H1 (cell line): Measurements from ENCODE around the gene ATE1. TPM values are rescaled to one million over a fixed set of nuclear protein-coding genes. Genes with fewer than 3 reads are reported as not detected.

ENCODE experiments used
- CTCF ChIA-PET: fragments of 300-600 bp; sonication (Branson Sonifier 250); formaldehyde crosslinking; loops from one replicate; lab custom pipeline; 2021; ENCODE audit not compliant: partially characterized antibody; lab: Charles Lee
- POLR2A ChIA-PET: fragments of 300-600 bp; sonication (Branson Sonifier 250); formaldehyde crosslinking; loops from one replicate; lab custom pipeline; 2021; ENCODE audit warnings: inconsistent platforms; ENCODE audit not compliant: partially characterized antibody; lab: Charles Lee
- DNase-seq, 2 experiments: peaks; one replicate each; pipeline versions ENCODE4 v3.0.0 to v3.0.0-alpha.2; 2010 to 2022; ENCODE audit warnings: low spot score in 2 of 2, low read depth in 1 of 2, mixed read lengths in 1 of 2
- FAIRE-seq: peaks from 2 replicates; lab custom pipeline; 2011; peaks lifted over from hg19 to GRCh38; lab: Jason Lieb, UNC
- H2AFZ ChIP-seq: 2 replicates; pipeline ENCODE4 v1.8.1; 2012; ENCODE audit warnings: low read length, inconsistent platforms
- H2AK5ac ChIP-seq: 2 replicates; pipeline ENCODE4 v1.6.1; 2013; ENCODE audit warnings: low read depth, low read length
- H2BK120ac ChIP-seq: replicated peaks from 2 replicates; pipeline ENCODE3; 2013; ENCODE audit warnings: low read depth, low read length, inconsistent platforms
- H2BK12ac ChIP-seq: 2 replicates; pipeline ENCODE4 v1.6.1; 2013; ENCODE audit warnings: low read depth, low read length
- H2BK15ac ChIP-seq: 2 replicates; pipeline ENCODE4 v1.6.1; 2013; ENCODE audit warnings: low read length
- H2BK20ac ChIP-seq: 2 replicates; pipeline ENCODE4 v1.6.1; 2013; ENCODE audit warnings: low read length
- H2BK5ac ChIP-seq: 2 replicates; pipeline ENCODE4 v1.6.1; 2013; ENCODE audit warnings: low read depth, low read length
- H3K14ac ChIP-seq: 2 replicates; pipeline ENCODE4 v1.6.1; 2013; ENCODE audit warnings: inconsistent platforms; ENCODE audit not compliant: insufficient read length
- H3K18ac ChIP-seq: 2 replicates; pipeline ENCODE4 v1.6.1; 2013; ENCODE audit warnings: low read length; ENCODE audit errors: extremely low read depth
- H3K23ac ChIP-seq: 2 replicates; pipeline ENCODE4 v1.6.1; 2013; ENCODE audit warnings: inconsistent platforms; ENCODE audit not compliant: insufficient read length
- H3K23me2 ChIP-seq: 2 replicates; pipeline ENCODE4 v1.6.1; 2013; ENCODE audit warnings: low read depth, low read length
- H3K27ac ChIP-seq: 2 replicates; pipeline ENCODE4 v1.6.1; 2011; ENCODE audit warnings: low read depth, low read length, inconsistent platforms
- H3K27me3 ChIP-seq, 4 experiments: replicated peaks in 1 of 4; 1 replicate in 1 of 4; 2 replicates in 3 of 4; pipeline versions ENCODE4 v1.6.1 to v1.8.1; 2011 to 2013; ENCODE audit warnings: low read length in 3 of 4, mild to moderate bottlenecking in 3 of 4, inconsistent platforms in 2 of 4, mixed read lengths in 2 of 4, moderate library complexity in 1 of 4; ENCODE audit not compliant: control insufficient read depth in 3 of 4, insufficient read depth in 3 of 4; ENCODE audit errors: extremely low read depth in 1 of 4
- H3K36me3 ChIP-seq, 4 experiments: 2 replicates each; pipeline versions ENCODE4 v1.6.1 to v1.8.1; 2011 to 2013; ENCODE audit warnings: mild to moderate bottlenecking in 4 of 4, low read length in 3 of 4, moderate library complexity in 2 of 4, control low read depth in 1 of 4, inconsistent platforms in 1 of 4; ENCODE audit not compliant: insufficient read depth in 4 of 4, control insufficient read depth in 2 of 4
- H3K4ac ChIP-seq: replicated peaks from 2 replicates; pipeline ENCODE3; 2013; ENCODE audit warnings: low read length, low read depth, mixed read lengths, inconsistent platforms; ENCODE audit not compliant: insufficient read length
- H3K4me1 ChIP-seq, 4 experiments: replicated peaks in 1 of 4; 1 replicate in 1 of 4; 2 replicates in 3 of 4; pipeline versions ENCODE4 v1.6.1 to v1.8.1; 2011 to 2013; ENCODE audit warnings: low read length in 3 of 4, inconsistent platforms in 2 of 4, mixed read lengths in 1 of 4; ENCODE audit not compliant: insufficient read depth in 4 of 4, control insufficient read depth in 3 of 4
- H3K4me2 ChIP-seq, 2 experiments: 2 replicates each; pipeline versions ENCODE4 v1.6.1 to v1.8.1; 2011 to 2013; ENCODE audit warnings: low read depth in 2 of 2, low read length in 2 of 2, control low read depth in 1 of 2, inconsistent platforms in 1 of 2, mild to moderate bottlenecking in 1 of 2; ENCODE audit not compliant: insufficient read depth in 1 of 2
- H3K4me3 ChIP-seq, 4 experiments: fragments of 200-600, 300-600 bp in 1 of 4; sonication (generic), shearing (Covaris generic), sonication (Bioruptor Twin) in 1 of 4; 2 replicates each; pipeline versions ENCODE4 v1.5.1 to v1.8.1; 2011 to 2016; ENCODE audit warnings: low read length in 4 of 4, low read depth in 3 of 4, control low read depth in 2 of 4, inconsistent platforms in 2 of 4, mild to moderate bottlenecking in 2 of 4, mixed read lengths in 1 of 4, moderate library complexity in 1 of 4; ENCODE audit not compliant: insufficient read depth in 2 of 4; ENCODE audit errors: extremely low read depth in 1 of 4
- H3K56ac ChIP-seq: replicated peaks from 2 replicates; pipeline ENCODE3; 2013; ENCODE audit warnings: low read depth, mild to moderate bottlenecking, mixed read lengths, low read length, inconsistent platforms; ENCODE audit not compliant: insufficient read length
- H3K79me1 ChIP-seq: 2 replicates; pipeline ENCODE4 v1.6.1; 2013; ENCODE audit warnings: low read depth, low read length, control low read depth
- H3K79me2 ChIP-seq, 2 experiments: 2 replicates each; pipeline versions ENCODE4 v1.6.1 to v1.8.1; 2012 to 2013; ENCODE audit warnings: low read length in 2 of 2, mild to moderate bottlenecking in 2 of 2, inconsistent platforms in 1 of 2; ENCODE audit not compliant: insufficient read depth in 2 of 2, control insufficient read depth in 1 of 2
- H3K9ac ChIP-seq, 4 experiments: replicated peaks in 1 of 4; 1 replicate in 1 of 4; 2 replicates in 3 of 4; pipeline versions ENCODE4 v1.6.1 to v1.8.1; 2011 to 2013; ENCODE audit warnings: low read depth in 3 of 4, low read length in 3 of 4, control low read depth in 2 of 4, mild to moderate bottlenecking in 2 of 4, moderate library complexity in 2 of 4, inconsistent platforms in 1 of 4; ENCODE audit errors: extremely low read depth in 1 of 4
- H3K9me3 ChIP-seq, 2 experiments: 2 replicates each; pipeline versions ENCODE4 v1.6.1 to v1.8.1; 2012 to 2013; ENCODE audit warnings: mild to moderate bottlenecking in 2 of 2, moderate library complexity in 2 of 2, control low read depth in 1 of 2, inconsistent platforms in 1 of 2, low read depth in 1 of 2, low read length in 1 of 2, mixed read lengths in 1 of 2; ENCODE audit not compliant: insufficient read depth in 2 of 2
- H4K20me1 ChIP-seq, 2 experiments: replicated peaks in 1 of 2; 2 replicates each; pipeline versions ENCODE3 to v1.8.1; 2011 to 2013; ENCODE audit warnings: inconsistent platforms in 2 of 2, low read length in 2 of 2, mild to moderate bottlenecking in 1 of 2; ENCODE audit not compliant: insufficient read depth in 2 of 2, control insufficient read depth in 1 of 2
- H4K5ac ChIP-seq: 2 replicates; pipeline ENCODE4 v1.6.1; 2013; ENCODE audit warnings: low read length, low read depth, mixed read lengths, inconsistent platforms; ENCODE audit not compliant: insufficient read length
- H4K8ac ChIP-seq: 2 replicates; pipeline ENCODE4 v1.8.0; 2013; ENCODE audit warnings: mild to moderate bottlenecking, moderate library complexity, low read length, inconsistent platforms; ENCODE audit not compliant: insufficient read depth; ENCODE audit errors: extremely low read depth
- H4K91ac ChIP-seq: replicated peaks from 2 replicates; pipeline ENCODE3; 2013; ENCODE audit warnings: low read length, mixed read lengths, inconsistent platforms; ENCODE audit not compliant: insufficient read length
- BCL11A ChIP-seq, 2 experiments: IDR thresholded peaks; one replicate each; pipeline ENCODE4 v1.6.1; 2011; ENCODE audit warnings: low read depth in 2 of 2, low read length in 2 of 2, mild to moderate bottlenecking in 2 of 2
- CEBPB ChIP-seq: IDR thresholded peaks from 2 replicates; pipeline ENCODE4 v1.6.1; 2012; ENCODE audit warnings: low read depth, low read length
- CHD1 ChIP-seq: IDR thresholded peaks from 2 replicates; pipeline ENCODE4 v1.6.1; 2012; ENCODE audit warnings: low read depth, low read length, improper control_type of control experiment
- CREB1 ChIP-seq: IDR thresholded peaks from 2 replicates; pipeline ENCODE4 v1.6.1; 2012; ENCODE audit warnings: inconsistent platforms
- EZH2 ChIP-seq: fragments of 200-600 bp; sonication (generic); IDR thresholded peaks from 2 replicates; pipeline ENCODE4 v1.7.1; 2012; ENCODE audit warnings: low read depth, mild to moderate bottlenecking, moderate library complexity, low read length, inconsistent platforms; ENCODE audit not compliant: severe bottlenecking
- GABPA ChIP-seq: IDR thresholded peaks from 2 replicates; pipeline ENCODE4 v1.6.1; 2011; ENCODE audit warnings: mild to moderate bottlenecking, low read length, moderate library complexity, borderline replicate concordance; ENCODE audit not compliant: insufficient read depth
- JUN ChIP-seq: IDR thresholded peaks from 2 replicates; pipeline ENCODE4 v1.6.1; 2011; ENCODE audit warnings: low read depth, mild to moderate bottlenecking, improper control_type of control experiment, low read length
- POLR2A ChIP-seq, 2 experiments: IDR thresholded peaks; 1 replicate in 1 of 2; 2 replicates in 1 of 2; pipeline ENCODE4 v1.6.1; 2011; ENCODE audit warnings: low read depth in 2 of 2, low read length in 2 of 2, mild to moderate bottlenecking in 2 of 2; ENCODE audit errors: control extremely low read depth in 1 of 2
- RAD21 ChIP-seq, 2 experiments: IDR thresholded peaks in 1 of 2; conservative IDR thresholded peaks in 1 of 2; 2 replicates each; pipeline ENCODE4 v1.6.1; 2011; ENCODE audit warnings: low read depth in 2 of 2, low read length in 2 of 2, improper control_type of control experiment in 1 of 2, inconsistent platforms in 1 of 2, mild to moderate bottlenecking in 1 of 2, moderate library complexity in 1 of 2
- SAP30 ChIP-seq: fragments of 300-600 bp; sonication (generic); IDR thresholded peaks from 2 replicates; pipeline ENCODE4 v1.7.1; 2012; ENCODE audit warnings: low read length, moderate library complexity, mild to moderate bottlenecking, inconsistent platforms; ENCODE audit not compliant: insufficient read depth, insufficient replicate concordance
- TAF1 ChIP-seq: IDR thresholded peaks from 2 replicates; pipeline ENCODE4 v1.6.1; 2011; ENCODE audit warnings: mild to moderate bottlenecking, low read depth, low read length
- USF2 ChIP-seq: IDR thresholded peaks from 2 replicates; pipeline ENCODE4 v1.6.1; 2011; ENCODE audit warnings: low read length, improper control_type of control experiment
- WGBS, 2 experiments: shearing (Covaris generic) in 1 of 2; methylation state at CpG; one replicate each; pipeline versions ENCODE4 v1.1.6 to v1.1.7; 2013 to 2015; ENCODE audit warnings: low lambda C conversion rate in 2 of 2, mixed read lengths in 2 of 2, inconsistent platforms in 1 of 2, low coverage in 1 of 2, missing lambda C conversion rate in 1 of 2; ENCODE audit not compliant: insufficient replicate concordance in 2 of 2, insufficient coverage in 1 of 2, insufficient read length in 1 of 2; ENCODE audit errors: extremely low coverage in 1 of 2, missing lambda C conversion rate in 1 of 2; 5-methylcytosine and 5-hydroxymethylcytosine counted together
- polyA plus RNA-seq, 7 experiments: library from polyadenylated mRNA; depleted of rRNA in 3 of 7; stranded (reverse) in 5 of 7; unstranded in 2 of 7; fragments of >200 nt in 5 of 7; fragments of 200-250 nt in 2 of 7; gene quantifications; 1 replicate in 5 of 7; 2 replicates in 1 of 7; 4 replicates in 1 of 7; pipeline versions ENCODE4 v1.2.1 to v1.2.3, GENCODE V29; 2011 to 2013; ENCODE audit warnings: missing spikeins in 2 of 7, mixed read lengths in 2 of 7
- total RNA-seq: library from RNA; stranded (reverse); fragmentation: NEBNext Ultra II Directional; extraction: Animal tissue kit (Norgen Biotek cat#: 25700); gene quantifications from 2 replicates; pipeline ENCODE4 v1.2.1, GENCODE V29; 2021

ATE1 gene
- total and polyA plus RNA-seq, 2 of the 8 experiments (the other 6 are each of a cell fraction or from before 2014, with no cell fraction given), result 8.8 to 26.9 TPM

- H3K56ac ChIP-seq, result no peak overlapping the region
- no peak overlapping the region for H2BK120ac ChIP-seq
- H3K4ac ChIP-seq, result no peak overlapping the region
- no peak overlapping the region for H4K91ac ChIP-seq
- CTCF ChIA-PET, result interaction anchor here (7.4 kb wide), 1 partner anchor 14 kb away, joined by 64 read pairs; no protein-coding TSS in a partner anchor
- no peak overlapping the region for H4K8ac ChIP-seq
- no peak overlapping the region for H2AFZ ChIP-seq
- no peak overlapping the region for H3K4me2 ChIP-seq
- no peak overlapping the region for H2BK15ac ChIP-seq
- H2BK5ac ChIP-seq, result no peak overlapping the region
- DNase-seq, result no peak
- no peak for TF ChIP-seq RAD21 (IDR thresholded peaks at IDR 0.05 in 1 of 2, conservative IDR thresholded peaks at IDR 0.05 in 1 of 2; ENCODE audit: low read depth in 2 of 2, low read length in 2 of 2)
- TF ChIP-seq BCL11A (IDR thresholded peaks at IDR 0.05; ENCODE audit: low read depth in 2 of 2, low read length in 2 of 2), result no peak
- no peak for TF ChIP-seq GABPA
- TF ChIP-seq SAP30, result no peak
- TF ChIP-seq TAF1, result no peak
- TF ChIP-seq CREB1, result no peak
- no peak for TF ChIP-seq JUN
- no peak for TF ChIP-seq USF2
- TF ChIP-seq CHD1, result no peak
- TF ChIP-seq POLR2A (IDR thresholded peaks at IDR 0.05; ENCODE audit: control extremely low read depth in 1 of 2, low read depth in 2 of 2, low read length in 2 of 2), result no peak
- TF ChIP-seq EZH2, result no peak
- no peak for TF ChIP-seq CEBPB
- TF ChIP-seq, all 59 proteins: peak for 0
- Histone ChIP-seq H4K5ac (no peak overlapping the region), H2AK5ac (no peak overlapping the region), H2BK20ac (no peak overlapping the region), H3K27ac (no peak overlapping the region), H3K27me3 (no peaks in the 10 kb centered on the region), H3K18ac (no peak overlapping the region), H3K23ac (no peak overlapping the region), H4K20me1 (no peaks in the 10 kb centered on the region), H3K4me1 (no peaks in the 10 kb centered on the region; a peak in 1 of 7 replicates), H3K9me3 (no peaks in the 10 kb centered on the region), H3K4me3 (no peak overlapping the region), H3K23me2 (no peaks in the 10 kb centered on the region), H3K14ac (no peak overlapping the region), H2BK12ac (no peak overlapping the region), H3K9ac (no peak overlapping the region), H3K79me2 (no peaks in the 10 kb centered on the region), H3K79me1 (no peaks in the 10 kb centered on the region), H3K36me3 (peaks cover 0 to 4% (median 0%) of the 10 kb centered on the region in 4 experiments; a peak in 2 of 8 replicates)
- WGBS, 2 experiments, result 86% methylated on average over 3 of the region's 4 CpGs; no CpG with 5 or more reads in 1 of the 2 experiments
- FAIRE-seq, result no peak
- POLR2A ChIA-PET, result no interaction called here
Observed at GRCh38 chr10:121838149-121838548, 89.7 kb downstream of the ATE1 start.
